ENCODE measurements around the gene UPF2. TPM values are rescaled to one million over a fixed set of nuclear protein-coding genes. Genes with fewer than 3 reads are reported as not detected.

The UPF2 gene
- total RNA-seq, 3 donors from 2014 or later (not counting 1 experiment from before 2014, with no cell fraction given), result 29.3 to 33.2 (median 30.1) TPM

DNA sequence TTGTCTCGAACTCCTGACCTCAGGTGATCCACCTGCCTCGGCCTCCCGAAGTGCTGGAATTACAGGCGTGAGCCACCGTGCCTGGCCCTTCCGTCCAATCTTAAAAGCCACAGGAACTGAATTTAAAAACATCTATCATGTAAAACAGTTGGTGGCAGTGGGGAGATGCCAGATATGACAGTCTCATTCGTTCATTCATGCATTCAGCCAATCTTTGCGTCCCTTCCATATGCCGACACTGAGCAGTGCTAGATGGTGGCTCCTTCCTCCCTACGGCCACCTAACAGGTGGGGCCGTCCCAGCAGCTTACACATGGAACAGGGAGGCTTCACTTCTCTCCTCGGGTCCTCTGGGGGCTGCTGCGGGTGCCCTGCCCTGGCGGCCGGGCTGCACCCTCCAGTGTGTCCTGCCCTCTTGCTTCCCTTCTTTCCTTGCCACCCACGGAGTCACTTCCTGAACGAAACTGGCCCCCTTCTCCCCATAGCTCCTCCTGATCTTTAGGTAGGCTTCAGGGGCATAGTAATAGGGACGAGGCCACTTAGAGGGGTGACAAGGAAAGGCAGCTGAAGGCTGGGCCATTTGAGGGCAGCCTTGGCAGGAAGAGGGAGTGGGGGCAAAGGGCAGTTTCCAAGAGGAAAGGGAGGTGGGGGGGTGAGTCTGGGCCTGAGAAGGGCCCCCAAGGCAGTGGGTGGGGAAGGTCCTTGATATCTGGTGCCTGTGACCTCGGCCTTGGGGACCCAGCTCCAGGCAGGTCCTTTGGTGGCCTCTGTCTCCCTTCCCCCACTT, 165.6 kb downstream of the UPF2 start:
- peaks cover 0 to 15% of the 10 kb centered on the region in 2 donors for H3K27me3 Mint-ChIP-seq (ENCODE audit: low read depth in 2 of 2)
- H3K27me3 ChIP-seq (ENCODE audit: control insufficient read depth, insufficient read depth, low read length), result peaks cover 2% of the 10 kb centered on the region
- H3K4me3 ChIP-seq (ENCODE audit: low read length), result no peak overlapping the region
- peaks cover 11% of the 10 kb centered on the region for H3K4me1 ChIP-seq (ENCODE audit: control insufficient read depth, insufficient read depth, low read length)
- DNase-seq (no peak), ATAC-seq (no peak)
- no peak overlapping the region for H3K27ac Mint-ChIP-seq
- no peak overlapping the region for H3K27ac ChIP-seq (ENCODE audit: low read length)
- TF ChIP-seq, protein P1, sequence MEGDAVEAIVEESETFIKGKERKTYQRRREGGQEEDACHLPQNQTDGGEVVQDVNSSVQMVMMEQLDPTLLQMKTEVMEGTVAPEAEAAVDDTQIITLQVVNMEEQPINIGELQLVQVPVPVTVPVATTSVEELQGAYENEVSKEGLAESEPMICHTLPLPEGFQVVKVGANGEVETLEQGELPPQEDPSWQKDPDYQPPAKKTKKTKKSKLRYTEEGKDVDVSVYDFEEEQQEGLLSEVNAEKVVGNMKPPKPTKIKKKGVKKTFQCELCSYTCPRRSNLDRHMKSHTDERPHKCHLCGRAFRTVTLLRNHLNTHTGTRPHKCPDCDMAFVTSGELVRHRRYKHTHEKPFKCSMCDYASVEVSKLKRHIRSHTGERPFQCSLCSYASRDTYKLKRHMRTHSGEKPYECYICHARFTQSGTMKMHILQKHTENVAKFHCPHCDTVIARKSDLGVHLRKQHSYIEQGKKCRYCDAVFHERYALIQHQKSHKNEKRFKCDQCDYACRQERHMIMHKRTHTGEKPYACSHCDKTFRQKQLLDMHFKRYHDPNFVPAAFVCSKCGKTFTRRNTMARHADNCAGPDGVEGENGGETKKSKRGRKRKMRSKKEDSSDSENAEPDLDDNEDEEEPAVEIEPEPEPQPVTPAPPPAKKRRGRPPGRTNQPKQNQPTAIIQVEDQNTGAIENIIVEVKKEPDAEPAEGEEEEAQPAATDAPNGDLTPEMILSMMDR (IDR thresholded peaks at IDR 0.05), result no peak
- H3K36me3 Mint-ChIP-seq, result no peaks in the 10 kb centered on the region
- H3K4me3 Mint-ChIP-seq, result no peak overlapping the region
- no peaks in the 10 kb centered on the region for H3K9me3 ChIP-seq (ENCODE audit: control insufficient read depth, insufficient read depth, low read length)
- WGBS (ENCODE audit: insufficient coverage), result 93% methylated on average over 18 of the region's 19 CpGs
- peaks cover under 1 to 9% of the 10 kb centered on the region in 2 donors for H3K4me1 Mint-ChIP-seq
- intact Hi-C loops (cut with micrococcal nuclease), result no loop called here
- no peaks in the 10 kb centered on the region for H3K9me3 Mint-ChIP-seq
- no peaks in the 10 kb centered on the region for H3K36me3 ChIP-seq (ENCODE audit: control insufficient read depth, insufficient read depth, low read length)

DNA sequence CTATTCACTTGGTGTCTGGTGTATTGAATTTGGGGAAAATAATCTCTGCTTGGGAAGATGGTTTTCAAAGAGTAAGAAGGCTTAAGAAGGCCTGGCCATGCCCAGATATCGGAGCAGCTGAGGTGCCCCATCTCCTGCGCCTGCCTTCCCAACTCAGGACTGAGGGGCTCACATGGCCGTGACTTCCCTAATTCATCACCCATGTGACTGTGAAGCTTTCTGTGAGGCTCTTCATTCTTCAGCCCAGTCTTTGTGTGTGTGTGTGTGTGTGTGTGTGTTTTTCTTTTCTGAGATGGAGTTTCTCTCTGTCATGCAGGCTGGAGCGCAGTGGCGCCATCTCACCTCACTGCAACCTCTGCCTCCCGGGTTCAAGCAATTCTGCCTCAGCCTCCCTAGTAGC, 166.3 kb downstream of the UPF2 start:
- H3K9me3 Mint-ChIP-seq, result no peaks in the 10 kb centered on the region
- no peak for ATAC-seq
- H3K4me3 Mint-ChIP-seq, result no peak overlapping the region
- no peak overlapping the region for H3K27ac Mint-ChIP-seq
- no peaks in the 10 kb centered on the region for H3K36me3 ChIP-seq (ENCODE audit: control insufficient read depth, insufficient read depth, low read length)
- H3K4me1 Mint-ChIP-seq, result peaks cover 7 to 15% of the 10 kb centered on the region in 2 donors
- no peak overlapping the region for H3K4me3 ChIP-seq (ENCODE audit: low read length)
- intact Hi-C loops (cut with micrococcal nuclease), result no loop called here
- H3K4me1 ChIP-seq (ENCODE audit: control insufficient read depth, insufficient read depth, low read length), result peaks cover 11% of the 10 kb centered on the region
- TF ChIP-seq, protein P1 (IDR thresholded peaks at IDR 0.05), result no peak
- H3K9me3 ChIP-seq (ENCODE audit: control insufficient read depth, insufficient read depth, low read length), result no peaks in the 10 kb centered on the region
- 97% methylated on average over 6 of the region's 6 CpGs for WGBS (ENCODE audit: insufficient coverage)
- H3K36me3 Mint-ChIP-seq, result no peaks in the 10 kb centered on the region
- DNase-seq, result no peak
- H3K27ac ChIP-seq (ENCODE audit: low read length), result no peak overlapping the region
- H3K27me3 Mint-ChIP-seq (ENCODE audit: low read depth in 2 of 2), result peaks cover 0 to 22% of the 10 kb centered on the region in 2 donors
- H3K27me3 ChIP-seq (ENCODE audit: control insufficient read depth, insufficient read depth, low read length), result peaks cover 2% of the 10 kb centered on the region

DNA sequence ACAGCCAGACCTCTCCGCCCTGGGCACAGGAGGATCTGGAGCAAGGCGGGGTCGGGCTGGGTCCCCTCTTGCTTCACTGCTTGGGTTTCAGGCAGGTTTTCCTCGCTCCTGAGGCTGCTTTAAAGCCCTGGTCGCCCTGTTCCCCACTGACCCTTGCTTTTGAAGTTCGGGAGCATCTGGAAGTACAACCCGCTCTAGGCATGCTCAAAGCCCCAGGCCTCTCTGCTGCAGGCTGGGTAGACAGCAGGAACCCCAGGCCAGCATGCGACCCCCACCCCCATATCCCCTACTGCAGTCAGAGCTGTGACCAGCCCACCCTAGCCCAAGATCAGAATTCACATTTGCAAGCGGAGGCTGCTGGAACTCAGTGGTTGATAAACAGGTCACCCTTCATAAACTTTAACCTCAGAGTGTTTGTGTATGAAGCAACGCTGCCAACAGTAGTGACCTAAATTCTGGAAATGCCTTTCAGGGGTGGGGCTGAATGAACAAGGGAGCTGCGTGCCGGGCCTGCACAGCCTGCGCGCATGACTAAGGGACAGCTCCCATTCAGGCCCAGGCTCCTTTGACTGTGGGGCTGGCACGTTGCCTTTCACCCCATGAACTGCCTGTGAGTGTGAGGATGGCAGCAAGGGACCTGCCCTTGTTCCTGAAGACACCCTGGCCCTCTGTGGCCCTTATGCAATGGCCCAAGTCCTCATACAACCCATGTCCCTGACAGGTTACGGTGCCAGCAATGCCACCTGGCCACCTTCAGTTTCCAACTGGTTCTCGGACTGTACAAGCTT, 166.9 kb downstream of the UPF2 start:
- intact Hi-C loops (cut with micrococcal nuclease), result no loop called here
- Histone ChIP-seq H3K4me3 (ENCODE audit: low read length) (no peak overlapping the region), H3K27me3 (ENCODE audit: control insufficient read depth, insufficient read depth, low read length) (peaks cover 2% of the 10 kb centered on the region), H3K4me1 (ENCODE audit: control insufficient read depth, insufficient read depth, low read length) (peaks cover 11% of the 10 kb centered on the region), H3K36me3 (ENCODE audit: control insufficient read depth, insufficient read depth, low read length) (no peaks in the 10 kb centered on the region), H3K27ac (ENCODE audit: low read length) (no peak overlapping the region), H3K9me3 (ENCODE audit: control insufficient read depth, insufficient read depth, low read length) (no peaks in the 10 kb centered on the region)
- ATAC-seq (no peak), DNase-seq (peak in 1 of 2 donors; percentile 18)
- H3K27me3 Mint-ChIP-seq (ENCODE audit: low read depth in 2 of 2), result peaks cover 0 to 28% of the 10 kb centered on the region in 2 donors
- TF ChIP-seq, protein P1 (IDR thresholded peaks at IDR 0.05), result no peak
- no peak overlapping the region for H3K4me3 Mint-ChIP-seq
- H3K36me3 Mint-ChIP-seq, result no peaks in the 10 kb centered on the region
- no peaks in the 10 kb centered on the region for H3K9me3 Mint-ChIP-seq
- 85% methylated on average over 17 of the region's 17 CpGs for WGBS (ENCODE audit: insufficient coverage)
- H3K27ac Mint-ChIP-seq, result no peak overlapping the region
- peaks cover 14 to 17% of the 10 kb centered on the region in 2 donors for H3K4me1 Mint-ChIP-seq
